Measurements from ENCODE around the gene ZBTB47. TPM values are rescaled to one million over a fixed set of nuclear protein-coding genes. Genes with fewer than 3 reads are reported as not detected.

ZBTB47 gene
- total and polyA plus RNA-seq, 10 of the 15 experiments (the other 5 are each of a cell fraction or from before 2014, with no cell fraction given) = 0.04 to 3.4 (median 1.0) TPM; not detected in 1

GRCh38 chr3:42690191-42690590 lies 36.7 kb downstream of the ZBTB47 start:
- TF ChIP-seq TCF7 (IDR thresholded peaks at IDR 0.05; ENCODE audit: borderline replicate concordance) (no peak), CHD2 (IDR thresholded peaks at IDR 0.05; ENCODE audit: borderline replicate concordance, low read depth, low read length) (no peak), KAT2A (conservative IDR thresholded peaks at IDR 0.05; ENCODE audit: control insufficient read depth, low read depth, low read length) (no peak), ASH2L (IDR thresholded peaks at IDR 0.05; ENCODE audit: borderline replicate concordance, low read depth) (no peak), CREB1 (IDR thresholded peaks at IDR 0.05; ENCODE audit: low read depth) (no peak), EP300 (IDR thresholded peaks at IDR 0.05; ENCODE audit: borderline replicate concordance in 1 of 2, control insufficient read depth in 1 of 2, low read depth in 2 of 2, low read length in 2 of 2) (no peak), NKRF (conservative IDR thresholded peaks at IDR 0.05) (no peak), RELA (IDR thresholded peaks at IDR 0.05; ENCODE audit: borderline replicate concordance, partially characterized antibody) (no peak), CBFB (IDR thresholded peaks at IDR 0.05; ENCODE audit: low read depth) (no peak), BHLHE40 (IDR thresholded peaks at IDR 0.05; ENCODE audit: borderline replicate concordance in 1 of 2, low read depth in 2 of 2, low read length in 1 of 2) (no peak)
- Histone ChIP-seq H3K27ac (ENCODE audit: control insufficient read depth, insufficient read depth) (no peak overlapping the region), H3K9me3 (replicated peaks; ENCODE audit: control insufficient read depth, insufficient read depth, low read length) (no peaks in the 10 kb centered on the region), H3K79me2 (ENCODE audit: control insufficient read depth, insufficient read depth, low read length) (no peaks in the 10 kb centered on the region), H2AFZ (ENCODE audit: control insufficient read depth, low read depth, low read length) (no peak overlapping the region), H3K4me1 (ENCODE audit: control insufficient read depth, insufficient read depth, low read length) (no peaks in the 10 kb centered on the region), H4K20me1 (ENCODE audit: control insufficient read depth, insufficient read depth) (no peaks in the 10 kb centered on the region), H3K27me3 (replicated peaks in 1 of 2; ENCODE audit: control insufficient read depth in 2 of 2, insufficient read depth in 2 of 2, low read length in 1 of 2) (no peaks in the 10 kb centered on the region), H3K4me2 (ENCODE audit: control insufficient read depth, insufficient read depth) (no peak overlapping the region), H3K9ac (ENCODE audit: control insufficient read depth, insufficient read depth, low read length) (no peak overlapping the region), H3K36me3 (ENCODE audit: control insufficient read depth in 2 of 2, insufficient read depth in 2 of 2, low read length in 1 of 2) (no peaks in the 10 kb centered on the region), H3K4me3 (no peak overlapping the region)
- FAIRE-seq (no peak), DNase-seq (ENCODE audit: low read depth, low spot score) (no peak), ATAC-seq (no peak)
- ChIA-PET SMC1A (ENCODE audit: uncharacterized antibody, unreplicated experiment) (no interaction called here), CTCF (no interaction called here), POLR2A (no interaction called here), RAD21 (ENCODE audit: unreplicated experiment) (no interaction called here)
- WGBS (ENCODE audit: insufficient coverage, insufficient replicate concordance, low lambda C conversion rate, missing lambda C conversion rate) = 9% methylated on average over 7 of the region's 7 CpGs
- no TSS peak for BruUV-seq (replicated peaks)
- intact Hi-C loops (cut with micrococcal nuclease; ENCODE audit: unreplicated experiment) = no loop called here
- in situ Hi-C loops (cut with MboI) = no loop called here

Measured in GM12878 (cell line).